Stimulated activated CD8-positive, alpha-beta memory T cell treated with anti-CD3 and anti-CD28 coated beads, Interleukin-12 subunit alpha, Interleukin-12 subunit beta, amount 100 ng/mL, for 4 hours (primary cell): Measurements from ENCODE around the gene TGM3.

Experiments used
- DNase-seq: peaks from one replicate; pipeline ENCODE4 v3.0.0-alpha.2; 2020; ENCODE audit warnings: low read depth

TGM3 gene

GRCh38 chr20:2311329-2311728 lies 15.5 kb downstream of the TGM3 start:
- no peak for DNase-seq

- DNase-seq: no peak
Measured at GRCh38 chr20:2312876-2313275, 17.1 kb downstream of the TGM3 start.

- no peak for DNase-seq
Measured at GRCh38 chr20:2313316-2313715, 17.5 kb downstream of the TGM3 start.

- no peak for DNase-seq
Measured at GRCh38 chr20:2314759-2315439, 19.1 kb downstream of the TGM3 start.

- DNase-seq: no peak
Measured at GRCh38 chr20:2315440-2315778, 19.6 kb downstream of the TGM3 start.

- no peak for DNase-seq
Measured at GRCh38 chr20:2316847-2317495, 21.2 kb downstream of the TGM3 start.

GRCh38 chr20:2320813-2321658 lies 25.2 kb downstream of the TGM3 start:
- DNase-seq: no peak

- no peak for DNase-seq
Measured at GRCh38 chr20:2323051-2323450, 27.2 kb downstream of the TGM3 start.

- no peak for DNase-seq
Measured at GRCh38 chr20:2326046-2326445, 30.2 kb downstream of the TGM3 start.

GRCh38 chr20:2327620-2328555 lies 32.1 kb downstream of the TGM3 start:
- no peak for DNase-seq

GRCh38 chr20:2329286-2329685 lies 33.5 kb downstream of the TGM3 start:
- DNase-seq: no peak

- DNase-seq: no peak
Measured at GRCh38 chr20:2330090-2330695, 34.4 kb downstream of the TGM3 start.

- DNase-seq: no peak
Measured at GRCh38 chr20:2331106-2331505, 35.3 kb downstream of the TGM3 start.

- no peak for DNase-seq
Measured at GRCh38 chr20:2331901-2332565, 36.2 kb downstream of the TGM3 start.

GRCh38 chr20:2332711-2333110 lies 36.9 kb downstream of the TGM3 start:
- no peak for DNase-seq

GRCh38 chr20:2333821-2334220 lies 38.0 kb downstream of the TGM3 start:
- no peak for DNase-seq

- no peak for DNase-seq
Measured at GRCh38 chr20:2335096-2335870, 39.5 kb downstream of the TGM3 start.

- no peak for DNase-seq
Measured at GRCh38 chr20:2336471-2336870, 40.7 kb downstream of the TGM3 start.

- DNase-seq: no peak
Measured at GRCh38 chr20:2337142-2337541, 41.3 kb downstream of the TGM3 start.

GRCh38 chr20:2338411-2339066 lies 42.7 kb downstream of the TGM3 start:
- no peak for DNase-seq
